Measurements from ENCODE around the gene FASN.

The FASN gene

DNA sequence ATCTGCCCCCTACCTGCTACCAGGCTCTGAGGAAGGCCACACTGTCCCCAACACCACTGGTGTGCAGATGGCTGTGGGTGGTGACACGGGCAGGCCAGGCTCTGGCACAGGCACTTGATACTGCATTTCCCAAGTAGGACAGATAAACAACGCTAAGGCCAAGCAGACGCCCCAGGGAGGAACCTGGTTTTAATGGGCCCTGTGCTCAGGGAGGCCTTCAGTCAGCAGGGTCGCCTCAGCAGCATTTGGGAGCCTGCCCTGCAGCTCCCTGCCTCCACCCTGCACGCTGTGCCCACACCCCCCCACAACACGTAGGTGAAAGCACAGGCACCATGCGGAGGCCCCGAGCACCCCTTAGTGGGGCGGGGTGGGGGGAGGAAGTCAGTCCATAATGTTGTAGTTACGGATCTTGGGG lies 3.3 kb upstream of the FASN start:
- DNase-seq, result no peak

DNA sequence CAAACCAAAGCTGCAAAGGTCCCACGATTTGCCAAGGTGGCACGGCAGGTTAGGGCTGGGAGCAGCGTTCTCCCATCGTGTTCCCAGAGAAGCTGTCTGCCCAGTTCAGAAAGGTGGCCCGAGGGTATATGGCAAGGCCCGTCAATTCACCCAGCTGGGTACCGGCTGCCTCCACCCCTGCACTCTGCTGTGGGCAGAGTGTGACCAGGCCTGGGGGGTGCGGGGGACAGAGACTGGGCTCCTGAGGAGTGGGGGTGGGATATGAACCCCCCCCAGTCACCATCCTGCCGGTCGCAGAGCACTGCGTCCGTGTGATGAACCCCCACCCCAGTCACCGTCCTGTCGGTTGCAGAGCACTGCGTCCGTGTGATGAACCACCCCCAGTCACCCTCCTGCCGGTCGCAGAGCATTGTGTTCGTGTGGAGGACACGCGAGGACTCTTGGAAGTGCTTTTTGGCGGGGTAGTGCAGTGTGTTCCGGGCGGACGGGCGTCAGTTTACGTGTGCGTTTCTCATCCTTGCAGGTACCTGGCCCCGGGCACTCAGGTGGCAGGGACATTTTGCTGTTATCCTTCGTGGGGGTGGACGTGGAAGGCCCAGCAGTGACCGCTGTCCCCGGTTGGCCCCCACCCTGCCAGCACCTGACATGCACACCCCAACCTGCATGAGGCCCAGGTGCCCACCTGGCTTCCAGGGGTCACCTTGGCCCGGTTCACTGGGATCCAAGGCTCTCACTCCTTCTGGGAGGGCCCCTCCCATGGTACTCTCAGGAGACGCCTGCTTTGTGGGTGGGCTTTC lies 2.7 kb upstream of the FASN start:
- no peak for DNase-seq

DNA sequence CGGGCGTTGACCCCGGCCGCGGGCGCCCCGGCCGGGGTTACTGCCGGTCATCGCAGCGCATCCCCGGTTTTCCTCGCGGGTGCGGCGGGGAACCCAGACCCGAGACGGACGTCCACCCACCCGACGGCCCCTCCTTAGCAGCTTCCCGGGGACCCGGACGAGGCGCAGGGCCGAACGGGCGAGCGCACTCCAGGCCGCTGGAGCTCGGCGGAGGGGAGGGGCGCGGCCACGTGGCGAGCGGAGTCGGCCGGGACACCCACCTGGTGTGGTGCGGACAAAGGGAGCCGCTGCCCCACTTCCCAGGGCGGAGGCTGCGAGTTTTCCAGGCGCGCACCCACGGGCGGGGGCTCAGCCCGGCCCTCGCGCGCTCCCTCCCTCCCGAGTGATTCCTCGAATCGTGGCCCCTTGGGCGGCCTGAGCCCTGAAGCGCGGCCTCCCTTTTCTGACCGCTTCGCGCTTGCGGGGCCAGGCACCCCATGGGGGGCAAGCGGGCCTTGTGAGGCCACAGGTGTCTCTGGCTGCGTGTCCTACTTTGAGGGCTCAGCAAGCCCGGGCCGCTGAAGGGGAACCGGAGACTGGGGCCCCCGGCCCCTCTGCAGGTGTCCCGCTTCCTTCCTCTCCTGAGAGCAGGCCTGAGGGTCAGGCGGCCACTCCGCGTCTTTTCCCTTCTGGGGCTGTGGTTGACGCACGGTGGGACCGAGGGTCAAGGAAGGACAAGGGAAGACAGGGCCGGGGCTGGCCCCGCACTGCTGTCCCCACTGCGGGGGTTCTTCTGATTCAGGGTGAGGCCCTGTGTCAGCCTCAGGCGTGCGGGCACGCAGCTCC lies 1.1 kb upstream of the FASN start:
- no peak for DNase-seq

DNA sequence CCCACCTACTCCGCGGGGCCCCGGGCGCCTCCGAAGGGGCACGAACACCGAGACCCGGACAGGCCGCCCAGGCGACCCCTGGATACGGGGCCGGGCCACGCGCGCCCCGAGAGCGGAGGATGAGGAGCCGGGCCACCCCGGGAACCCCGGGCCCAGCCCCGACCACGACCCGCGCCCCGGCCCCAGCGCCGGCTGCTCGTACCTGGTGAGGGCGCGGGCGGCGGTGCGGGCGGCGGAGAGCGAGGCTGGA lies 192 bp downstream of the FASN start:
- no peak for DNase-seq

DNA sequence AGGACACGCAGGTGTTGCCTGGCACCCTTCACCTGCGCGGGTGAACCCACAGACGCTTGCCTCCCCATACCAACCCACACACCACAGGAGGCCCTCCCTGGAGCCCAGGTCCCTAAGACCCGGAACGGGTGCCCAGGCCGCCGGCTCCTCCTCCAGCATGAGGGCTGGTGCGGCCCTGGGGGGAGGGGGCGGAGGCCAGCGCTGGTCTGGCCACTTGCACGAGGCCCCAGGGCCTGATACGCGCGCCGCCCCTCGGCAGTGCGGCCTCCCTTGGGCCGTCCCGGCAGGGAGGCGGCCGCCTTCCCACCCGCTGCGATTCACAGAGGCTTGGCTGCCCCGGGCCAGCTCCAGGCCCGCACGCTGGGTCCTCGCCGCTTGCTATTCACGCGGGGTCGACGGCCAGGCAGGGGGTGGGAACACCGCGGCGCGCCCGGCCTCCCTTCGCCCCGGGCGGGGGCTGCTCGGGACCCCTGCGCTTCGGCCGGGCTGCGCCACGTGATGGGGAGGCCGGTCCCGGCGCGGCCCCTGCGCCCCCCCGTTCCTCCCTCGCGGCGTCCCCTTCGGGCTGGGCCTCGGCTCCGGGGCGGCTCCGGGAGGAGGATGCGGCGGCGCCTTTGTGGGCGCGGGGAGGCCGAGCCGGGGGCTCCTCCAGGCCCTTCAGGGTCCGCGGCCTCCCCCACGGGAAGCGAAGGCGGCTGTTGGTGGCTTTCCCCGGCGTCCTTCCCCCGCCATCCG lies 685 bp downstream of the FASN start:
- no peak for DNase-seq

DNA sequence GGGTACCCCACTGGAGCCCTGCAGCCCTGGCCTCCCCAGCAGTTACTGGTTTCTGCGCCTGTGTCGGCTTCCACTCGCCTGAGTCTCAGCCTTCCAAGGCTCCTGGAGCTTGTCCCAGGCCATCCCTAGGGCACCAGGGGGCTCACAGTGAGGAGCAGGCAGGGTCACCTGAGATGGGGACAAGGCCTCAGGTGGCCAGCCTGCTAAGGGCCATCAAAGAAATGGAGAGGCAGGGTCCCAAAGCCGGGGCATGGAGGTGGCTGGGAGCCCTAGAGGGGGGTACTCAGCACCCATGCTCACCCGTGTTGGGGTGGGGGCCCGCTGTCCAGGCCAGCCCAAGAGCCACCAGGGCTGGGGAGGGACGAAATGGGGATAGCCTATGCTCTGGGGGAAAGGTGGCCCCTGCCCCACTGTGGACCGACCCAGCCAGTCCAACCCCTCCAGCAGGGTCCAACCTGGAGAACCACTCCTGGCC lies 1.3 kb downstream of the FASN start:
- no peak for DNase-seq

DNA sequence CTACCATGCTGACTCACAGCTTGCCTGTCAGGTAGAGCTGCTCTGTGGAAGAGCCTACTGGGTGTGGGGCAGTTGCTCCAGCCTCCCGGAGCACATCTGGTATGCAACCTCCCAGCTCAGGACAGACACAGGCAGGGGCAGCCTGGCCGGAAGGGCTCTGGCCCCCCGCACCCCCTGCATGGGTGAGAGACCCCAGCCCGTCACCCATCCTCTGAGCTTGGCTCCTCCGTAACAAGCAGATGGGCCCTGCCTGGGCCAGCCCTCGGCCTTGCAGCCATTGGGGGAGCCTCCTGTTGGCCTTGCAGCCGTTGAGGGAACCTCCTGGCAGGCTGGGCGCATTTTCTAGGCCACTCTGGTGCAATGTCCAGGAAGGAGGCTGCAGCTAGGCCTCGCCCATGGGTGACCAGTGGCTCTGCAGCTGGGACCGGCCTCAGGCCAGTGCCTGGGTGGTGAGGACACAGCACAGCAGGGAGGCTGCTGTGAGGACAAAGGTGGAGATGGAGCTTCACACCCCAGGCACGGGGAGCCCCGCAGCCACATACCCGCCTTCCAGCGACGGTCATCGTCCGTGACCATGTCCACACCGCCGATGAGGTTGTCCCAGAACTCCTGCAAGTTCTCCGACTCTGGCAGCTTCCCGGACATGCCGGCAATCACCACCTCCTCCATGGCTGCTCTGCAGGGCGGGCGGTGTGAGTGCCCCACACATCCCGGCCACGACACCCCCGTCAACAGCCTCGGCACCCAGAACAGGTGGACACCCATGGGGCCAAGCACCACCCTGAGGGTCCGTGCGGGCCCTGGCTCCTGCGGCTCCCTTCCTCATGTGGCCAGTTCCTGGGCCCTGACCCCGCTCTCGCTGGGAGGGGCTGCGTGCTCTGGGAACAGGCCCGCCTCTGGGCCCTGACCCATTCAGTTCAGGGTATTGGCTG lies 2.0 kb downstream of the FASN start:
- DNase-seq, result no peak

DNA sequence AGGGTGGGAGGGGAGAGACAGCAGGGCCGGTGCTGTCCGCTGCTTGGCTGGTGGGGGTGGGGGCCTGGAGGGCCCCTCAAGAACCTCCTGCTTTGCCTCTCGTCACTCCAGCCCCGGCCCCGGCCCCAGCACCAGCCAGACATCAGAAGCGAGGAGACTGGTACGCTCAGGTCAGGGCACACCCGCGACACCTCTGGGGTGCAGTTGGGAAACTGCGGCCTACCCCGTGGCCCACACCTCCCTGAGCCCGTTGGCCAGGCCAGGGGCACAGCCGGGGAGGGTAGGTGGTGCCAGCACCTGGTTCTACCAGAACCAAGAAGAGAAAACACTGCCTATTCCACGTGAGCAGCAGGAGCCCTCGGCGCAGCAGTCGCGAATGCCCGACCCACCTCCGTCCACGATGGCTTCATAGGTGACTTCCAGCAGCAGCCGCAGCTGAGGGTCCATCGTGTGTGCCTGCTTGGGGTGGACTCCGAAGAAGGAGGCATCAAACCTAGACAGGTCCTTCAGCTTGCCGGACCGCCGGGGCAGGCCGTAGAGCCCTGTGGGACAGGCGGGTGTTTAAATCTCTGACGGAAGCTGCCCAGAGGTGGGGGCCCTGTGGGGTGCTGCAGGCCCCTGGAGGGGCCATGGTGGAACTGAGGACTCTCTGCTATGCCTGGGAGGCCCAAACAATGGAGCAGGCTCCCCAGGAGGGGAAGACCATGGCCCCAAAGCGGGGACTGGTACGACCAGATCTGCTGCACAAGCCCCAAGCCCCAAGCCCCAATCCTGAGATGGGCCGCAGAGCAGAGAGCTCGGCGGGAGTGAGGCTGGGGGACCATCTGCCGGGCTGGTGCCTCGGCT lies 2.9 kb downstream of the FASN start:
- DNase-seq, result no peak

DNA sequence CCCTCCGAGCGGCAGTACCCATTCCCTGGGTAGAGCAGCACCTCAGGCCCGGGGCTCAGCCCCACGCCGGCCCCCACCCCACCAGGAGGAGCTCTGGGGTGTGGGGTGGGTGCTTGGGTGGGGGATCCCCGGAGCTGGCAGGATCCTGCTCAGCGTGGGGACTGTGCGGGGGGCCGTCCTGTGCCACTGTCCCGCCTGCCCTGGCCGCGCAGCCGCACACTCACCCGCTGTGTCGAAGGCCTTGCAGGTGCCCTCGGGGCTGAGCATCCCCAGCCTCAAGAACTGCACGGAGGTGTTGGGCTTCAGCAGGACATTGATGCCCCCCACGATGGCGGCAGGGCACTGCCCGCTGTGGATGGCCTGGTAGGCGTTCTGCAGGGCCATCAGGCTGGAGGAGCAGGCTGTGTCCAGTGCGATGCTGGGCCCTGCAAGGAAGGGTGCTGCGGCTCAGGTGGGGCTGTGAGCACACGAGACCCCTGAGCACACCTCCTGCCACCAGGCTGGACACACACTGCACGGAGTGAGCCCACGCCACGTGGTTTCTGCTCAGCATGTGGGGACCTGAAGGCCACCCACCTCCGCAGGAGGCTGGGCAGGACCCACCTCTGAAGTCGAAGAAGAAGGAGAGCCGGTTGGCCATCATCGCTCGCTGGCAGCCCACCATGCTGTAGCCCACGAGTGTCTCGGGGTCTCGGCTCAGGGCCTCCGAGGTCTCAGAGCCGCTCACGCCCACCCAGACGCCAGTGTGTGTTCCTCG lies 4.9 kb downstream of the FASN start:
- no peak for DNase-seq

DNA sequence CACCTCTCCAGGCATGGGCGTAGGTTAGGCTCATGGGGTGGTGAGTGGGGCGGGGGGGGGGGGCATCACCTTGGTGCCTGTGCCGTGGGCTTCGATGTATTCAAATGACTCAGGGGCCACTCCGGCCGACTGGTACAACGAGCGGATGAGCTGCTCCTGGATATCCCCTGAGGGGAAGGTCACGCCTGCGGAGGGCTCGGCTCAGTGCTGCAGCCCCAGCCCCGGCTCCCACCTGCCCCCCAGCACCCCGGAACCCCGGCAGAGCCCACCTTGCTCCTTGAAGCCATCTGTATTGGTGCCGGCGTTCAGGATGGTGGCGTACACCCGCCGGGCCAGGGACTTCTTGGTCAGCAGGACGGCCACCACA lies 5.4 kb downstream of the FASN start:
- no peak for DNase-seq

DNA sequence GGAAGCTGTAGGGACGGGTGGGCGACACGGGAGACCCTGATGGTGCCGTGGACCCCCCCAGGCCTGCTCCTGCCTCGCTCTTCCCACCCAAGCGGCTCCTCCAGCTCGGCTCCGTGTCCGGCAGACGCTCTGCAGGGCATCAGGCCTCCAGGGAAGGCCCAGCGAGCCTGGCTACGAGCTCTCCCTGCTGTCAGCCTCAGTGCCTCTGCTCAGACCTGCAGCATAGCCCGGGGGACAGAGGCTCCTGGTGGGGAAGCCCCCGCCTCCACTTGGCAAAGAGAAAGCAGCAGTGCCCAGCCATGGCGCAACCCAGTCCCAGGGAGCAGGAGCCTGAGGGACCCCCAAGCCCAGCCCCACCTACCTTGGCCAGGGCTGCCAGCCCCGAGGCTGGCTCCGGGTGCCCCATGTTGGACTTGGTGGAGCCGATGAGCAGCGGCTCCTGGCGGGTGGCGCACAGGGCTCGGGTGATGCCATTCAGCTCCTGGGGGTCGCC lies 5.9 kb downstream of the FASN start:
- no peak for DNase-seq

DNA sequence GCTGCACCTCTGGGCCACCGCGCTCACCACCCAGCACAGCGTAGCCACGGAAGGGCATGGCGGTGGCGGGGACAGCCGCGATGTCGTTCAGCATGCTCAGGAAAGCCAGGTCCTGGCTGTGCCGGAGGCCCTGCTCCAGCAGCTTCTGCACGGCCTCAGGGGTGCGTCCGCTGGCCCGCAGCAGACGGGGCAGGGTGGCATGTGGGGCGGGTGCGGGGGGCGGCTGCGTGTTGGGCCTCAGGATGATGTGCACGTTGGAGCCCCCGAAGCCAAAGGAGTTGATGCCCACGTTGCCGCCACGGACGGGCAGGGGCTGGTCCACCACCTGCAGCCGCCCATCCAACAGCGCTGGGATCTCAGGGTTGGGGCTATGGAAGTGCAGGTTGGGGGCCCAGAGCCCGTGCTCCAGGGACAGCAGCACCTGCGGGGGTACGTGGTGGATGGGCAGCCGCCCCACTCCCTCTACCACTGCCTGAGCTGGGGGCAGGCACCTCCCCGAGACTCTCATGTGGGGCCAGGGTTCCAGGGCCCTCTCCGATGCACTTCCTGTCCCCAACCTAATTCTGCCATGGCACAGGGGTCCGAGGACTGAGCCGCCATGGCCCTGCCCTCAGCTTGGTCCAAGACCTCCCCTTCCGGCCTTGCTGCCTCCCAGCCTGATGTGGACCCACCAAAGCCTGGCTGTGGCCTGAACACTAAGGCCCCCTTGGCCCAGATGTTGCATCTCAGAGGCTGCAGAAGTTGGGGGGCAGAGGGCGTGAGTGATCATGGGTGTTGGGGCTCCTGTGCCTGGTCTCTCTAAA lies 6.6 kb downstream of the FASN start:
- DNase-seq, result no peak

DNA sequence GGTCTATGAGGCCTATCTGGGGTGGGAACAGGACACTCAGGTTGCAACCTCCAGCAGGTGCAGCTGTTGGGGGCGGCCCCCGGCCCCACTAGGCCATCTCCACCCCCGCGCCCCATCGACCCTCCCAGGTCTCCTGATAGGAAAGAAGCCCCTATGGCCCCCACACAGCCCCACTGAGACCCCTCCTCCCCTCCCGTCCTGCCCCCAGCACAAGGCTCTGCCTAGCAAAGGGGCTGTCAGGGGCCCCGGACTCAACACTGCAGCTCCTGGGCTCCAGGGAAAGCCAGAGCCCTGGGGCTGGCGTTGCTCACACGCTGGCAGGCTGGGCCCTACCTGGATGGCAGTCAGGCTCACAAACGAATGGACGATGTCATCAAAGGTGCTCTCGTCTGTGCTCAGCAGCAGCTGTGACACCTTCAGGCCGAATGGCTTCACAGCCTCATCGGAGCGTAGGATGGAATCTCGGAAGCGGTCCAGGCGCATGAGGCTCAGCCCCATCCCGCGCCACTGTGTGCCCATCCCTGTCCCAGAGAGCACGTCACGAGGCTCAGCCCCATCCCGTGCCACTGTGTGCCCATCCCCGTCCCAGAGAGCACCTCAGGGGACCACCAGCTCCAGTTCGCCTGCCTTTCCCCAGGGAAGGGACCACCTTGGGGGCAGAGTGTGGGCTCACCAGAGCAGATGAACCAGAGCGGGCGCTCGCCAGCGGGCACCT lies 7.3 kb downstream of the FASN start:
- no peak for DNase-seq

DNA sequence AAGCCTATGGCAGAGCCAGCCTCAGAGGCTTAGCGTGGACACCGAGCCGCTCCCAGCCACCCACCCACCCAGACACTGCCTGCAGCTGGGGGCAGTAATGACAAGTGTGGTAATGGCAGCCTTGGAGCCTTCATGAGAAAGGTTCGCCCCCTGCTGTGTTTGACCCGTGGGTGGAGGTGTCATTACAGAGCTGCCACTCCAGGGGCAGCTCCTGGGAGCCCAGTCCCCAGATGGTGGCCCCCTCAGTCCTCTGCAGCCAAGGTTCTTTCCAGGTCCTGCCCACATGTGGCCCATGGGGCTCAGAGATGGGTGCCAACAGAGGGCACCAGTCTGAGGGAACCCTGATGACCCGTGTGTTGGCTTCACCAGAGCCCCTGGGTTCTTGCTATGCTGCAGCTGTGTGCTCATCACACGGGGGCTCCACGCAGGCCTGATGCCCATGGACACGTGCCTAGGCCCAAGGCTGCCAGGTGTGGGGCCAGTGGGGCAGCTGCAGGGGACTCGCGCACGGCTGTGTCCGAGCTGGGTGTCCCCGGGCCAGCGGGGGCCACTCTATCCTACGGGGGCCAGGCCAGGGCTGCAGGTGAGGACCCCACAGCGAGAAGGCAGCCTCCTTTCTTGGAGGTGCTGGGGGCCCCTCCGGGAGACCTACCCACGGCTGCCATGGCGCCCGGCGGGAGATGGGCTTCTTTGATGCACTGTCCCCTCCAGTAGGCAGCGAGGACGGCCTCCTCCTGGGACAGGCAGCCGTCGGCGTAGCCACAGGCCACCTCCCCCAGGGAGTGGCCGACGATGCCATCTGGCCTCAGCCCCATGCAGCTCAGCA lies 8.1 kb downstream of the FASN start:
- DNase-seq, result no peak

DNA sequence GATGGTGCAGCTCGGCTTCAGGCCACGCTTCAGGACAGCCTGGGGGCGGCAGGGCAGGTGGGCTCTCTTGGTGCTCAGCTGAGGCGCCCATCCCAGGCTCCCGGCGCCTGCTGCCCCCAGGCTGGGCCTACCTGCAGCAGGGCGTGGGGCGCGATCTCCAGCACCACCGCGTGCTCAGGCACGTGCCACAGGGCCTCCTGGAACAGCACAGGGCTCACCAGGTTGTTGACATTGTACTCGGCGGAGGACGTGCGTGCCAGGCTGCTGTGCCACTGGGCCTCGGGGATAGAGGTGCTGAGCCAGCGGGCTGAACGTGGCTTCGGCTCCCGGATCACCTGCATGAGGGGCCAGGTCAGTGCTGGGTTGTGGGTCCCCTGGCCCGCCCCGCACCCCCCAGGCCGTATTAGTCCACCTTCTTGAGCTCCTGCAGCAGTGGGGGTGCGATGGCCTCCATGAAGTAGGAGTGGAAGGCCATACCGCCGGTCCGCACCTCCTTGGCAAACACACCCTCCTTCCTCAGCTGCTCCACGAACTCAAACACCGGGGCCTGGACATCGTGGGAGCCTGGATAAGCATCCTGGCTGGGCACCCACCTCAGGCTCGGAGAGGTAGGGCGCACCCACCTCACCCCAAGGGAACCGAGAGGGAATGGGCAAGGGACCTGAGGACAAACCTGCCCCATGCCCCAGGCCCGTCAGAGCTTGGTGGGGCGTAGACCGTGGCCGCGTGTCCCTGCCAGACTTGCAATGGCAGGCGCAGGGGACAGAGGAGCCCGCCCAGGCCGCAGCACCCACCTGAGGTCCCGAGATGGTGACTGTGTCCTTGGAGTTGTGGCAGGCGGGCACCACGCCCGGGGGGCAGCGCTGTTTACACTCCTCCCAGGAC lies 9.0 kb downstream of the FASN start:
- no peak for DNase-seq

DNA sequence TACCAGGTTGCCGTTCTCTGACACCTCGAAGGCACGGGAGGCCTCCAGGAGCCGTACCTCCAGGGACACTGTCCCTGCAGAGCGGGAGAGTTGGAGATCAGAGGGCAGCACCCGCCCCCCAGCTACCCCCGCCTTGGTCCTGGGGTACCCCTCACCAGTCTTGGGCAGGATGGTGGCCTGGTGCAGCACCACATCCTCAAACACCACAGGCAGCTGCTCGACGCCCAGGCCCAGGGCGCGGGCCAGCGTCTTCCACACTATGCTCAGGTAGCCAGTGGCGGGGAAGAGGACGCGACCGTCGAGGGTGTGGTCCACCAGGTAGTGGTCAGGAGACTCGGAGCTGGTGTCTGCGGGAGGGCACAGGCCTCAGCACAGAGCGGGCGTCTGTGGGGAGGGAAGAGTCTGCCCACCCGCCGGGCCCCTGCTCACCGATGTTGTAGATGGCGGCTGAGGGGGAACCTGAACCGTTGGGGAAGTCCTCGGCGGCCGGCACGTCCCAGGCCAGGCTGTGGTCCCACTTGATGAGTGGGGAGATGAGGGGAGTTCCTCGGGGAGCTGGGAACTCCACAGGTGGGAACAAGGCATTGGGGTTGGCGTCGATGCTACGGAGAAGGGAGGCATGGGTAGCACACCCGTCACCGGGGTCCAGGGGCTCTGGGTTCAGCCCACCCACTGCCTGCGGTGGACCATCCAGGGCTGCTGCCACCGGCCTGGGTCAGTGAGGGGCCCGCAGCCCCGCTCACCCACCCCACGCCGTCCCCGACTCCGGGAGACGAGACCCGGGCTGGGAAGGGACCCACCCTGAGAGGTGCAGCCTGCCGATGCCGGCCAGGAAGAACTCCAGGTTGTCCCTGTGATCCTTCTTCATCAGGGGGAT lies 9.8 kb downstream of the FASN start:
- no peak for DNase-seq
